AG04450 (cell line): ENCODE results near the gene SETMAR. TPM values are rescaled to one million over a fixed set of nuclear protein-coding genes. Genes with fewer than 3 reads are reported as not detected.

Experiments
- CTCF ChIA-PET: fragments of 300-600, 350-600 bp; formaldehyde crosslinking; extraction: SDS; loops from one replicate; lab custom pipeline; 2022; ENCODE audit warnings: antibody characterized with exemption, inconsistent platforms; lab: Charles Lee
- POLR2A ChIA-PET: fragments of 350-600 bp; formaldehyde crosslinking; extraction: SDS; loops from one replicate; lab custom pipeline; 2021; ENCODE audit warnings: antibody characterized with exemption, inconsistent platforms; lab: Yijun Ruan, JAX
- DNase-seq: peaks from one replicate; pipeline ENCODE4 v3.0.0-alpha.2; 2011; ENCODE audit warnings: low read depth, low spot score
- H3K27ac ChIP-seq: one replicate; pipeline ENCODE4 v1.5.1; 2012; ENCODE audit warnings: low read depth, low read length, control low read depth
- H3K27me3 ChIP-seq: one replicate; pipeline ENCODE4 v1.6.0; 2012; ENCODE audit warnings: low read length; ENCODE audit not compliant: control insufficient read depth, insufficient read depth
- H3K4me3 ChIP-seq: 2 replicates; pipeline ENCODE4 v1.5.1; 2011; ENCODE audit warnings: mild to moderate bottlenecking, low read depth, low read length, control low read depth
- H3K9me3 ChIP-seq: 2 replicates; pipeline ENCODE4 v1.5.1; 2012; ENCODE audit warnings: low read length; ENCODE audit not compliant: control insufficient read depth, insufficient read depth
- CTCF ChIP-seq: IDR thresholded peaks from 2 replicates; pipeline ENCODE4 v1.5.1; 2011; ENCODE audit warnings: low read depth, low read length, control low read depth, inconsistent platforms
- polyA plus RNA-seq: library from polyadenylated mRNA; depleted of rRNA; stranded (reverse); fragments of >200 nt; gene quantifications from 2 replicates; pipeline ENCODE4 v1.2.3, GENCODE V29; 2011; rRNA removed

Gene SETMAR
- polyA plus RNA-seq, 1 experiment = 16.8 TPM

DNA sequence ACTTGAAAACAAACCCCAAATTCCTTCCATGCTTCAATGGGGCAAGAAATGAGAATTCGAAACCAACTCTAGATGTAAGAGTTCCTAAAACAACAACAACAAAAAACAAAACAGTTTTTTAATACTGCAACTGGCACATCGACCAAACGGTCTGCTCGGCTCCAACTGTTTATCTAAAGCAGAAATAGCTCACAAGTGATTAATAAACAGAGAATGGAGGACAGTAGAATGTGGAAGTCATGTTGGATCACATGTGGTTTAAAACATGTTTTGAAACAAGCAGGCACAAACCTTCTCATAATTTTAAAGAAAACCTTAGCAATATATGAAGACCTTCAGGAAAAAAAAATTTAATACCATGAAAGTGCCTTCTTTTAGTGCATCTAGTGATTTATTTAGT lies 55.1 kb downstream of the SETMAR start:
- ChIA-PET CTCF (interaction anchor here (0.5 to 2.8 kb wide), 3 partner anchors 32 to 275 kb away, joined by 3 to 16 read pairs (median 3); no protein-coding TSS in a partner anchor), POLR2A (no interaction called here)
- no peak overlapping the region for H3K27ac ChIP-seq
- no peak for TF ChIP-seq CTCF
- H3K9me3 ChIP-seq = no peaks in the 10 kb centered on the region
- no peak overlapping the region for H3K4me3 ChIP-seq
- no peaks in the 10 kb centered on the region for H3K27me3 ChIP-seq
- no peak for DNase-seq

DNA sequence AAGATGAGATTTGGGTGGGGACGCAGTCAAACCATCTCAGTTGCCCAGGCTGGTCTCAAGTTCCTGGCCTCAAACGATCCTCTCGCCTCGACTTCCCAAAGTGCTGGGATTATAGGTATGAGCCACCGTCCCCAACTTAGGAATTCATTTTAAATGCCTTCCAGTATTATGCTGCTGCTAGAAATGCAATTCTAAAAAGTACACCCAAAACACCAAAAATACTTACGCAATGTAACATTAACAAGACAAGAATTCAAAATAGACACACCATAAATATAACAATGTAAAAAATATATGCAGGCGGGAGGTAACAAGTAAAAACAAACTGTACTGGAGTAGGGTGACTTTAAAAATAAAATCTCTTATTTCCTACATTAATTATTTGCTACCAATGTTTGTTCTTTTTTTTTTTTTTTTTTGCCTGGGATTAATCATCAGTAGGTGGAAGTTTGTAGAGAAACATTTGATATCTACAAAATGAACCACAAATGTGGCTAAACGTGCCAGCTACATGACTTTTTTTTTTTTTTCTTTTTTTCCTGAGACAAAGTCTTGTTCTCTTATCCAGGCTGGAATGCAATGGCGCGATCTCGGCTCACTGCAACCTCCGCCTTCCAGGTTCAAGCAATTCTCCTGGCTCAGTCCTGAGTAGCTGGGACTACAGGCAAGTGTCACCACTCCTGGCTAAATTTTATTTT lies 56.8 kb downstream of the SETMAR start:
- Histone ChIP-seq H3K27me3 (no peaks in the 10 kb centered on the region), H3K9me3 (no peaks in the 10 kb centered on the region), H3K27ac (no peak overlapping the region), H3K4me3 (no peak overlapping the region)
- ChIA-PET POLR2A (no interaction called here), CTCF (interaction anchor here (1.8 to 4.4 kb wide), 2 partner anchors 9 to 273 kb away, joined by 9 to 47 read pairs; no protein-coding TSS in a partner anchor)
- TF ChIP-seq CTCF = no peak
- DNase-seq = no peak

- CTCF ChIA-PET = interaction anchor here (1.2 to 4.4 kb wide), 3 partner anchors 10 to 272 kb away, joined by 3 to 47 read pairs (median 9); no protein-coding TSS in a partner anchor
- Histone ChIP-seq H3K9me3 (no peaks in the 10 kb centered on the region), H3K4me3 (no peak overlapping the region), H3K27me3 (no peaks in the 10 kb centered on the region), H3K27ac (no peak overlapping the region)
- POLR2A ChIA-PET = no interaction called here
- DNase-seq = no peak
- TF ChIP-seq CTCF = no peak
Observed at GRCh38 chr3:4360817-4361216, 57.6 kb downstream of the SETMAR start.

DNA sequence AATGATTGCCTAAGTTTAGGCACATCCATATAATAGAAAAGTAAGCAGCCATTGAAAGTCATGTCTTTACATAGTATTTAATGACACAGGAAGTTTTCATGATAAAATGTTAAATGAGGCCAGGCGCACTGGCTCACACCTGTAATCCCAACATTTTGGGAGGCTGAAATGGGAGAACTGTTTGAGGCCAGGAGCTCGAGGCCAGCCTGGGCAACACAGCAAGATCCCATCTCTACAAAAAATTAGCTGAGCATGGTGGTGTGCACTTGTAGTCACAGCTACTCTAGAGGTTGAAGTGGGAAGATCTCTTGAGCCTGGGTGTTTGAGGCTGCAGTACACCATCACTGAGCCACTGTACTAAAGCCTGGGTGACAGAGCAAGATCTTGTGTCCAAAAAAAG lies 59.4 kb downstream of the SETMAR start:
- CTCF ChIA-PET = interaction anchor here (4.4 kb wide), 1 partner anchor 12 kb away, joined by 47 read pairs; no protein-coding TSS in a partner anchor
- no peak for DNase-seq
- Histone ChIP-seq H3K27ac (no peak overlapping the region), H3K4me3 (no peak overlapping the region), H3K27me3 (no peaks in the 10 kb centered on the region), H3K9me3 (no peaks in the 10 kb centered on the region)
- no peak for TF ChIP-seq CTCF
- POLR2A ChIA-PET = no interaction called here

Other genes starting within 250 kb of the SETMAR start
- gene SUMF1, start 163.9 kb downstream of the SETMAR start, polyA plus RNA-seq = 46.5 and 51.4 TPM in 2 replicates
- 6.7 and 7.4 TPM in 2 replicates for gene ITPR1, start 190.0 kb downstream of the SETMAR start, polyA plus RNA-seq